Tibial nerve (tissue), 4 donors: ENCODE results near the gene WDTC1.

ENCODE experiments used
- EP300 ChIP-seq, 2 donors: sonication (generic); formaldehyde crosslinking; IDR thresholded peaks; one replicate each; pipeline ENCODE4 v1.6.1; 2017; ENCODE audit warnings: antibody characterized with exemption in 2 of 2, mild to moderate bottlenecking in 1 of 2
- POLR2A ChIP-seq, 2 donors: fragments of 450-650 bp; IDR thresholded peaks; one replicate each; pipeline ENCODE4 v1.6.1; 2017; ENCODE audit warnings: antibody characterized with exemption in 2 of 2, mild to moderate bottlenecking in 2 of 2, moderate library complexity in 2 of 2
- TF ChIP-seq, protein P1 (sequence below), 5 experiments: fragments of 200-600 bp in 3 of 5; fragments of 450-650 bp in 2 of 5; sonication (generic) in 3 of 5; IDR thresholded peaks; one replicate each; pipeline ENCODE4 v1.5.1; 2016 to 2019; ENCODE audit warnings: antibody characterized with exemption in 5 of 5, mild to moderate bottlenecking in 3 of 5, moderate library complexity in 2 of 5

GRCh38 chr1:27357281-27358037 lies 123.0 kb downstream of the WDTC1 start:
- TF ChIP-seq, protein P1, sequence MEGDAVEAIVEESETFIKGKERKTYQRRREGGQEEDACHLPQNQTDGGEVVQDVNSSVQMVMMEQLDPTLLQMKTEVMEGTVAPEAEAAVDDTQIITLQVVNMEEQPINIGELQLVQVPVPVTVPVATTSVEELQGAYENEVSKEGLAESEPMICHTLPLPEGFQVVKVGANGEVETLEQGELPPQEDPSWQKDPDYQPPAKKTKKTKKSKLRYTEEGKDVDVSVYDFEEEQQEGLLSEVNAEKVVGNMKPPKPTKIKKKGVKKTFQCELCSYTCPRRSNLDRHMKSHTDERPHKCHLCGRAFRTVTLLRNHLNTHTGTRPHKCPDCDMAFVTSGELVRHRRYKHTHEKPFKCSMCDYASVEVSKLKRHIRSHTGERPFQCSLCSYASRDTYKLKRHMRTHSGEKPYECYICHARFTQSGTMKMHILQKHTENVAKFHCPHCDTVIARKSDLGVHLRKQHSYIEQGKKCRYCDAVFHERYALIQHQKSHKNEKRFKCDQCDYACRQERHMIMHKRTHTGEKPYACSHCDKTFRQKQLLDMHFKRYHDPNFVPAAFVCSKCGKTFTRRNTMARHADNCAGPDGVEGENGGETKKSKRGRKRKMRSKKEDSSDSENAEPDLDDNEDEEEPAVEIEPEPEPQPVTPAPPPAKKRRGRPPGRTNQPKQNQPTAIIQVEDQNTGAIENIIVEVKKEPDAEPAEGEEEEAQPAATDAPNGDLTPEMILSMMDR (IDR thresholded peaks at IDR 0.05), result peak; percentile 92 to 98 (median 98)
- no peak for TF ChIP-seq EP300 (IDR thresholded peaks at IDR 0.05)
- TF ChIP-seq POLR2A (IDR thresholded peaks at IDR 0.05), result peak in 1 of 2 donors; percentile 11
